ENCODE data around the gene HINT3. TPM values are rescaled to one million over a fixed set of nuclear protein-coding genes. Genes with fewer than 3 reads are reported as not detected.
"Not testable (repeated sequence)": the region's sequence is repeated elsewhere in the genome, so short reads cannot be mapped to it uniquely, and the experiment has no call there.

The HINT3 gene
- total RNA-seq, 2 experiments from 2014 or later, result 10.6 to 10.9 TPM

DNA sequence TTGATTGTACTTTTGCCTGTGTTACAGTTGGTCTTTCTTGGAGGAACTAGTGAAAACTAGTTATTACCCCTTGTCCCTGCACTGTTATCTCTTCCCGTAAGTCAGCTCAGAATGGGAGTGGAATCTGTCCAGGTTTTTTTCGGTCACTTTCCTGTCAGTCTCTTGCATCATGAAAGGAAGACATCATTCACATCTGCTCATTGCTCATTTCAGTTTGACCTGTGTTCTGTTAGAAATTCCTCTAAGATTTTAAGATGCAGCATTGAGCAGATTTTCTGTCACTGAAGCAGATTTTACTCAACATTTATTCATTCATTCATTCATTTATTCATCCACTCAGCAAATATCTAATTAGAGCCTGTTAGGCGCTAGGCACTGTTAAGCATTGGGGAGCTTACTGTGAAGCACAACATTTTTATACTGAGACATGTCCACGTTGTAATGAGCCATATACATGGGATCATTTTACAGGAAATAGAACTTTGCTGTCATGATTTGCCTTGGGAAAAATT lies 33.1 kb upstream of the HINT3 start:
- no peaks in the 10 kb centered on the region for H3K9me3 Mint-ChIP-seq
- H3K4me3 Mint-ChIP-seq, result no peak overlapping the region
- H3K4me1 Mint-ChIP-seq (ENCODE audit: low read depth), result peaks cover 34% of the 10 kb centered on the region
- DNase-seq, result no peak
- CTCF ChIA-PET, result interaction anchor here (0.6 to 2.5 kb wide), 8 partner anchors 9 to 250 kb away, joined by 3 to 7 read pairs (median 3); partner anchors contain the start of gene HINT3
- intact Hi-C loops (cut with micrococcal nuclease), result no loop called here
- peaks cover 66% of the 10 kb centered on the region for H3K36me3 Mint-ChIP-seq (ENCODE audit: low read depth)
- H3K27me3 Mint-ChIP-seq (ENCODE audit: low read depth), result no peaks in the 10 kb centered on the region
- H3K27ac Mint-ChIP-seq, result no peak overlapping the region

DNA sequence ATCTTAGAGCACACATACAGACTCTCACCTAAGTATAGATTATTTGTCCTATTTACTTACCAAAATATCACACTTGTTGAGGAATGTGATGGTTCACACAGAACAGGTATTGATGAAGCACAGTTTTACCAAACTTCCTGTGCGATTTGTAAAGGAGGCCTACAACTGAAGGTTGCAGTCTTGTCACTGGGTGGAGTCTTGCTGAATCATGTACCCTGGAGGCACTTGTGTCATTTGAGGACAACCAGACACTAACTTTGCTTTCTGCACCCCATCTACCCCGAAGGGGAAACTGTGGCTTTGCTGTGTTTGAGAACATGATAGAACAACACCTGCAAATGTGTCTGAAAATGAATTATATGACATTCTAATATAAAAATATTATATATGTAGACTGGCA lies 32.4 kb upstream of the HINT3 start:
- no peaks in the 10 kb centered on the region for H3K9me3 Mint-ChIP-seq
- peaks cover 70% of the 10 kb centered on the region for H3K36me3 Mint-ChIP-seq (ENCODE audit: low read depth)
- H3K27me3 Mint-ChIP-seq (ENCODE audit: low read depth), result no peaks in the 10 kb centered on the region
- no peak overlapping the region for H3K4me3 Mint-ChIP-seq
- no peak overlapping the region for H3K27ac Mint-ChIP-seq
- CTCF ChIA-PET, result interaction anchor here (0.6 to 2.5 kb wide), 6 partner anchors 28 to 249 kb away, joined by 3 to 7 read pairs (median 4); partner anchors contain the start of gene HINT3
- intact Hi-C loops (cut with micrococcal nuclease), result loop anchor here (2.0 kb wide), 1 partner anchor 17 kb away; no protein-coding TSS in a partner anchor
- H3K4me1 Mint-ChIP-seq (ENCODE audit: low read depth), result peaks cover 27% of the 10 kb centered on the region
- peak; percentile 31 for DNase-seq

GRCh38 chr6:125924697-125925358 lies 31.7 kb upstream of the HINT3 start:
- CTCF ChIA-PET, result interaction anchor here (1.1 to 2.8 kb wide), 4 partner anchors 19 to 50 kb away, joined by 3 to 8 read pairs (median 4); no protein-coding TSS in a partner anchor
- Mint-ChIP-seq H3K27ac (no peak overlapping the region), H3K4me1 (ENCODE audit: low read depth) (peaks cover 25% of the 10 kb centered on the region), H3K9me3 (no peaks in the 10 kb centered on the region), H3K4me3 (no peak overlapping the region), H3K36me3 (ENCODE audit: low read depth) (peaks cover 65% of the 10 kb centered on the region), H3K27me3 (ENCODE audit: low read depth) (no peaks in the 10 kb centered on the region)
- intact Hi-C loops (cut with micrococcal nuclease), result loop anchor here (2.0 kb wide), 1 partner anchor 18 kb away; no protein-coding TSS in a partner anchor
- DNase-seq, result no peak

GRCh38 chr6:125926711-125927110 lies 29.9 kb upstream of the HINT3 start:
- Mint-ChIP-seq H3K27me3 (ENCODE audit: low read depth) (no peaks in the 10 kb centered on the region), H3K4me3 (no peak overlapping the region), H3K27ac (no peak overlapping the region), H3K4me1 (ENCODE audit: low read depth) (peaks cover 23% of the 10 kb centered on the region), H3K9me3 (peaks cover under 1% of the 10 kb centered on the region), H3K36me3 (ENCODE audit: low read depth) (peaks cover 68% of the 10 kb centered on the region)
- CTCF ChIA-PET, result interaction anchor here (2.8 kb wide), 1 partner anchor 21 kb away, joined by 8 read pairs; no protein-coding TSS in a partner anchor
- no peak for DNase-seq
- intact Hi-C loops (cut with micrococcal nuclease), result no loop called here

DNA sequence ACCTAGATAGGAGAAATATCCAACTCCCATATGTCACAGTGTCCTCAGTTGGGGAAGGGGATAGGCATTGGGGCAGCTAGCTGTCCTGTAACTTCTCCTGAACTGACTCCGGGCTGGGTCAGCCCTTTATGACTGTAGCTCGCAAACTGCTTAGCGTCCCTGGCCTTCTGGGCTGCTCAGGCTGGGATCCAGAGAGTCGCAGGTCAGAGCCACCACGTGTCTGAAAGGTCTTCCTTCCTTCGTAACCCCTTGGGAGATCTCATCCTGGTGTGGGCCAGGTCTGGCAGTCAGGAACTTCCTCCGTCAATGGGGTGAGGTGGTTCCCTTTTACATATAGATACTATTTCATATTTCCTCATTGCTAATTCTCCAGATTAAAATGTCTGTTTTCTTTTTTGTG lies 28.8 kb upstream of the HINT3 start:
- H3K4me1 Mint-ChIP-seq (ENCODE audit: low read depth), result peaks cover 31% of the 10 kb centered on the region
- no peaks in the 10 kb centered on the region for H3K27me3 Mint-ChIP-seq (ENCODE audit: low read depth)
- H3K9me3 Mint-ChIP-seq, result peaks cover 1% of the 10 kb centered on the region
- CTCF ChIA-PET, result interaction anchor here (2.8 kb wide), 1 partner anchor 22 kb away, joined by 8 read pairs; no protein-coding TSS in a partner anchor
- no peak for DNase-seq
- H3K4me3 Mint-ChIP-seq, result no peak overlapping the region
- peaks cover 63% of the 10 kb centered on the region for H3K36me3 Mint-ChIP-seq (ENCODE audit: low read depth)
- intact Hi-C loops (cut with micrococcal nuclease), result no loop called here
- no peak overlapping the region for H3K27ac Mint-ChIP-seq

DNA sequence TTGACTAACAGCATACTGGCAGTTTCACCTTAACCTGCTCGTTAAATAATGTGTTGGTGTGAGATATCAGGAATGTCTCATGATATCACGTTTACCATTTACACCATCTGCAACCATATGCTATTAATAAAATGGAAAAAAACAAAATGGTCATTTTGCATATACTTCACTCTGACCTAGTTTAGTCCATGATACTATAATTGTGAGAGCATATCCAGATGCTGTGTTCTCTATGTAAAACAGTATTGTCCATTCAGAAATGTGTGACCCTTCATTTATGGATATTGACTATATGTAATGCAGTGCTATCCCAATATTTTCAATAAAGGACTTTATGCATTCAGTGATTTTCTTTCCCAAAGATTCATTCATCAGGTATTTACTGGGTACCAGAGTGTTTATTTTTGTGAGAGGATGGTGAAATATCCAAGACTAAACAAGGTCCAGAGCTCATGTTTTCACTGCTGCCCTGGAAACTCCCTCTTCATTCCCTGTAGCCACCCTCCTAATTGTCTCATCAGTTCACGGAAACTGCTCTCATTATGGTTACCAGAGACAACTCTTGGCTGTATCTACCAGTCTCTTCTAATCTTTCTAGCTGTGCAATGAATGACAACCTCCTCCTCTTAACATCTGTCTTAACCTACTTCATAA lies 25.7 kb upstream of the HINT3 start:
- peaks cover 1% of the 10 kb centered on the region for H3K9me3 Mint-ChIP-seq
- DNase-seq, result no peak
- no peak overlapping the region for H3K27ac Mint-ChIP-seq
- no peaks in the 10 kb centered on the region for H3K27me3 Mint-ChIP-seq (ENCODE audit: low read depth)
- intact Hi-C loops (cut with micrococcal nuclease), result no loop called here
- peaks cover 40% of the 10 kb centered on the region for H3K36me3 Mint-ChIP-seq (ENCODE audit: low read depth)
- H3K4me1 Mint-ChIP-seq (ENCODE audit: low read depth), result peaks cover 16% of the 10 kb centered on the region
- H3K4me3 Mint-ChIP-seq, result no peak overlapping the region
- CTCF ChIA-PET, result no interaction called here

- Mint-ChIP-seq H3K9me3 (peaks cover 1% of the 10 kb centered on the region), H3K4me3 (no peak overlapping the region), H3K4me1 (ENCODE audit: low read depth) (peaks cover 10% of the 10 kb centered on the region), H3K27me3 (ENCODE audit: low read depth) (no peaks in the 10 kb centered on the region), H3K27ac (peak overlapping the region; percentile 15), H3K36me3 (ENCODE audit: low read depth) (peaks cover 35% of the 10 kb centered on the region)
- intact Hi-C loops (cut with micrococcal nuclease), result no loop called here
- DNase-seq, result no peak
- CTCF ChIA-PET, result interaction anchor here (0.7 to 2.6 kb wide), 4 partner anchors 9 to 25 kb away, joined by 3 to 7 read pairs (median 5); partner anchors contain the start of gene HINT3
Measured at GRCh38 chr6:125931733-125932450, 24.7 kb upstream of the HINT3 start.

DNA sequence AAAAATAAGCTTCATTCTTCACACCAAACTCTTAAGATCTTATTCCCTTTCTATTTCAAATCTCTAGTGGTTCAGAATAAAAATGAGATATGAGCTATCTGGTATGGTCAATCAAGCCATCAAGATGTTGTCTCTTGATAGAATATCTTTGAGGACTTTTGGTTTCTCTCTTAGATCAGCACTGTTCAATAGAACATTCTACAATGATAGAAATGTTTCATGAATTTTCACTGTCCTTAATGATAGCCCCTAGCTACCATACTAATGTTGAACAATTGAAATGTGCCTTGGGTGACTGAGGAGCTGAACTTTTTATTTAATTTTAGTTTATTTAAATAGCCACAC lies 24.1 kb upstream of the HINT3 start:
- Mint-ChIP-seq H3K27ac (no peak overlapping the region), H3K4me1 (ENCODE audit: low read depth) (peaks cover 10% of the 10 kb centered on the region), H3K27me3 (ENCODE audit: low read depth) (no peaks in the 10 kb centered on the region), H3K9me3 (peaks cover 1% of the 10 kb centered on the region), H3K4me3 (no peak overlapping the region), H3K36me3 (ENCODE audit: low read depth) (peaks cover 33% of the 10 kb centered on the region)
- CTCF ChIA-PET, result interaction anchor here (0.7 to 2.6 kb wide), 4 partner anchors 10 to 26 kb away, joined by 3 to 7 read pairs (median 5); partner anchors contain the start of gene HINT3
- no peak for DNase-seq
- intact Hi-C loops (cut with micrococcal nuclease), result no loop called here

DNA sequence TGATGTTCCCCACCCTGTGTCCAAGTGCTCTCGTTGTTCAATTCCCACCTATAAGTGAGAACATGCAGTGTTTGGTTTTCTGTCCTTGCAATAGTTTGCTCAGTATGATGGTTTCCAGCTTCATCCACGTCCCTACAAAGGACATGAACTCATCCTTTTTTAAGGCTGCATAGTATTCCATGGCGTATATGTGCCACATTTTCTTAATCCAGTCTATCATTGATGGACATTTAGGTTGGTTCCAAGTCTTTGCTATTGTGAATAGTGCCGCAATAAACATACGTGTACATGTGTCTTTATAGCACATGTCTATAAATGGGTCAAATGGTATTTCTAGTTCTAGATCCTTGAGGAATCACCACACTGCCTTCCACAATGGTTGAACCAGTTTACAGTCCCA lies 21.1 kb upstream of the HINT3 start:
- H3K4me1 Mint-ChIP-seq (ENCODE audit: low read depth); H3K4me3 Mint-ChIP-seq; H3K9me3 Mint-ChIP-seq; DNase-seq; H3K27ac Mint-ChIP-seq; intact Hi-C loops (cut with micrococcal nuclease); H3K27me3 Mint-ChIP-seq (ENCODE audit: low read depth): not testable (repeated sequence)
- CTCF ChIA-PET, result interaction anchor here (0.7 to 1.9 kb wide), 3 partner anchors 18 to 29 kb away, joined by 3 to 7 read pairs (median 3); partner anchors contain the start of gene HINT3
- peaks cover 15% of the 10 kb centered on the region for H3K36me3 Mint-ChIP-seq (ENCODE audit: low read depth)

GRCh38 chr6:125939026-125939425 lies 17.5 kb upstream of the HINT3 start:
- Mint-ChIP-seq H3K9me3 (no peaks in the 10 kb centered on the region), H3K36me3 (ENCODE audit: low read depth) (no peaks in the 10 kb centered on the region), H3K4me3 (no peak overlapping the region), H3K4me1 (ENCODE audit: low read depth) (peaks cover 6% of the 10 kb centered on the region), H3K27me3 (ENCODE audit: low read depth) (peaks cover 6% of the 10 kb centered on the region), H3K27ac (no peak overlapping the region)
- DNase-seq, result no peak
- intact Hi-C loops (cut with micrococcal nuclease), result no loop called here
- CTCF ChIA-PET, result interaction anchor here (0.6 to 0.7 kb wide), 2 partner anchors 17 to 93 kb away, joined by 3 read pairs; no protein-coding TSS in a partner anchor

DNA sequence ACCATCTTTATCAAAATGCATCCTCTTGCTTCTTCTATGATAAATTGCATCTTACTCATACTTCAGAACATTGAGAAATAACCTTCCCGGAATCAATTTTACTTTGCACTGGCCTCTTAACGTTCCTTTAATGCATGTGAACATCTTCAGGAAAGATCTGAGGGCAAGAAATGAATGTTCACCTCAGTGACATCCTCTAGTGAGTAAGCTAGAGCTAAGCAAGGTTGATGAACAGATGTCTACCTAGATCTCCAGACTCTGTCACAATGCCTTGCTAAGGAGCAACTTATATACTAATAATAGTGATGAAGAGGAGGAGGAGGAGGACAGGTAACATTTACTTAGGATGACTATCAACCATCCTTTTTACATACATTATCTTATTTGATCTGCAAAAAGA lies 16.8 kb upstream of the HINT3 start:
- H3K9me3 Mint-ChIP-seq, result no peaks in the 10 kb centered on the region
- H3K27me3 Mint-ChIP-seq (ENCODE audit: low read depth), result peaks cover 6% of the 10 kb centered on the region
- H3K36me3 Mint-ChIP-seq (ENCODE audit: low read depth), result no peaks in the 10 kb centered on the region
- DNase-seq, result no peak
- no peak overlapping the region for H3K4me3 Mint-ChIP-seq
- intact Hi-C loops (cut with micrococcal nuclease), result no loop called here
- H3K27ac Mint-ChIP-seq, result no peak overlapping the region
- peaks cover 9% of the 10 kb centered on the region for H3K4me1 Mint-ChIP-seq (ENCODE audit: low read depth)
- CTCF ChIA-PET, result interaction anchor here (0.6 to 1.0 kb wide), 4 partner anchors 14 to 31 kb away, joined by 3 read pairs; no protein-coding TSS in a partner anchor

Measured in activated naive CD4-positive, alpha-beta T cell treated with anti-CD3 and anti-CD28 coated beads for 36 hours (primary cell).